BJ (cell line): ENCODE data around the gene RAD51B. TPM values are rescaled to one million over a fixed set of nuclear protein-coding genes. Genes with fewer than 3 reads are reported as not detected.

Source experiments
- CTCF ChIA-PET: fragments of 350-600 bp; formaldehyde crosslinking; extraction: SDS; loops from one replicate; lab custom pipeline; 2021; ENCODE audit warnings: antibody characterized with exemption, inconsistent platforms; lab: Yijun Ruan, JAX
- POLR2A ChIA-PET: fragments of 300-600 bp; sonication (Branson Sonifier 250); formaldehyde crosslinking; extraction: SDS; loops from one replicate; lab custom pipeline; 2021; ENCODE audit warnings: antibody characterized with exemption; lab: Charles Lee
- DNase-seq: peaks from one replicate; pipeline ENCODE4 v3.0.0-alpha.2; 2011; ENCODE audit warnings: low read depth
- H3K27me3 ChIP-seq: 2 replicates; pipeline ENCODE4 v1.6.0; 2011; ENCODE audit warnings: low read length; ENCODE audit not compliant: control insufficient read depth, insufficient read depth
- H3K36me3 ChIP-seq: 2 replicates; pipeline ENCODE4 v1.5.1; 2011; ENCODE audit warnings: low read length; ENCODE audit not compliant: control insufficient read depth, insufficient read depth
- H3K4me3 ChIP-seq: 2 replicates; pipeline ENCODE4 v1.5.1; 2011; ENCODE audit warnings: low read depth, mild to moderate bottlenecking, control low read depth, low read length
- CTCF ChIP-seq: IDR thresholded peaks from 2 replicates; pipeline ENCODE4 v1.5.1; 2011; ENCODE audit warnings: low read depth, mild to moderate bottlenecking, control low read depth, inconsistent platforms, low read length, moderate library complexity; ENCODE audit not compliant: insufficient read depth
- polyA plus RNA-seq: library from polyadenylated mRNA; depleted of rRNA; stranded (reverse); fragments of >200 nt; gene quantifications from 2 replicates; pipeline ENCODE4 v1.2.3, GENCODE V29; 2011

Gene RAD51B
- polyA plus RNA-seq, 1 experiment, result 5.6 TPM

GRCh38 chr14:68065322-68065721 is 245.7 kb downstream of the RAD51B start:
- DNase-seq, result no peak
- no peaks in the 10 kb centered on the region for H3K27me3 ChIP-seq
- no peak overlapping the region for H3K4me3 ChIP-seq
- no peaks in the 10 kb centered on the region for H3K36me3 ChIP-seq
- ChIA-PET CTCF (interaction anchor here (0.5 to 1.1 kb wide), 2 partner anchors 9 to 228 kb away, joined by 3 to 4 read pairs; no protein-coding TSS in a partner anchor), POLR2A (no interaction called here)
- no peak for TF ChIP-seq CTCF

- Histone ChIP-seq H3K36me3 (no peaks in the 10 kb centered on the region), H3K27me3 (no peaks in the 10 kb centered on the region), H3K4me3 (no peak overlapping the region)
- no peak for DNase-seq
- no peak for TF ChIP-seq CTCF
- ChIA-PET CTCF (no interaction called here), POLR2A (no interaction called here)
Measured at GRCh38 chr14:68074765-68075381, 255.3 kb downstream of the RAD51B start.

GRCh38 chr14:68075382-68076029 is 255.9 kb downstream of the RAD51B start:
- H3K36me3 ChIP-seq, result no peaks in the 10 kb centered on the region
- no peak for DNase-seq
- no peaks in the 10 kb centered on the region for H3K27me3 ChIP-seq
- ChIA-PET CTCF (interaction anchor here (1.2 kb wide), 1 partner anchor 12 kb away, joined by 3 read pairs; no protein-coding TSS in a partner anchor), POLR2A (no interaction called here)
- TF ChIP-seq CTCF, result no peak
- H3K4me3 ChIP-seq, result no peak overlapping the region

- TF ChIP-seq CTCF, result no peak
- ChIA-PET CTCF (interaction anchor here (1.1 to 1.2 kb wide), 2 partner anchors 13 to 16 kb away, joined by 3 read pairs; no protein-coding TSS in a partner anchor), POLR2A (no interaction called here)
- Histone ChIP-seq H3K36me3 (no peaks in the 10 kb centered on the region), H3K4me3 (no peak overlapping the region), H3K27me3 (no peaks in the 10 kb centered on the region)
- DNase-seq, result no peak
Measured at GRCh38 chr14:68076451-68076850, 256.9 kb downstream of the RAD51B start.

GRCh38 chr14:68079941-68080697 is 260.5 kb downstream of the RAD51B start:
- DNase-seq, result no peak
- Histone ChIP-seq H3K4me3 (no peak overlapping the region), H3K27me3 (no peaks in the 10 kb centered on the region), H3K36me3 (no peaks in the 10 kb centered on the region)
- CTCF ChIA-PET, result no interaction called here
- POLR2A ChIA-PET, result no interaction called here
- TF ChIP-seq CTCF, result no peak
